ENCODE data around the gene WNK2.
"Not testable (repeated sequence)": the region's sequence is repeated elsewhere in the genome, so short reads cannot be mapped to it uniquely, and the experiment has no call there.

Gene WNK2

DNA sequence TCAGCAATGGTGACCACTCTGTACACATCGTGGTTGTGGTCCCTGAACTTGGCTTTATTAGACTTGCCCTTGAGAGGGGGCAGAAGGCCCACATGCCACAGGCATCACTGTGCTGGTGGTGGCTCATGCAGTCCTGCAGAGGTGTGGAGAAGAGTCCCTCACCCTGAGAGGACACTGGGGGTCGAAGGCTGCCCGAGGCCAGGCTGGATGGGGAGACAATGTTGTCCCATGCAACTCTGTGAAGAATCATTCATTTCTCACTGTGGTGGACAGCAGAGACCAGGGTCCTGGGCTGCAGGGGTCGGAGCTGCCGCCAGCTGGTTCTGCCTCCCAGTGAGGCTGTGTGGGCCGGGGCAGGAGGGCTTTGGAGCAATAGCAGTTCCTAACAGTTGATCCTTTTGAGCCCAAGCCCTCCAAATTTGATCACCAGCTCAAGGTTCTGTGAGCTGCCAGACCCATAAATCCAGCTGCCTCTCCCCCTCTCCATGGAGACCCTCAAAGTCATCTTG lies 139.6 kb downstream of the WNK2 start:
- not testable (repeated sequence) for H3K9ac ChIP-seq (ENCODE audit: low read depth, low read length); H3K9me3 ChIP-seq (ENCODE audit: insufficient read depth, low read depth, low read length); H3K27me3 ChIP-seq (ENCODE audit: insufficient read depth, low read length); H3K27ac ChIP-seq (ENCODE audit: low read depth, low read length); H3K4me1 ChIP-seq (ENCODE audit: insufficient read depth, low read length); H3K4me3 ChIP-seq (ENCODE audit: low read length)
- peaks cover 12% of the 10 kb centered on the region for H3K36me3 ChIP-seq (ENCODE audit: insufficient read depth, low read length)
- 96% methylated on average over 6 of the region's 6 CpGs for WGBS

DNA sequence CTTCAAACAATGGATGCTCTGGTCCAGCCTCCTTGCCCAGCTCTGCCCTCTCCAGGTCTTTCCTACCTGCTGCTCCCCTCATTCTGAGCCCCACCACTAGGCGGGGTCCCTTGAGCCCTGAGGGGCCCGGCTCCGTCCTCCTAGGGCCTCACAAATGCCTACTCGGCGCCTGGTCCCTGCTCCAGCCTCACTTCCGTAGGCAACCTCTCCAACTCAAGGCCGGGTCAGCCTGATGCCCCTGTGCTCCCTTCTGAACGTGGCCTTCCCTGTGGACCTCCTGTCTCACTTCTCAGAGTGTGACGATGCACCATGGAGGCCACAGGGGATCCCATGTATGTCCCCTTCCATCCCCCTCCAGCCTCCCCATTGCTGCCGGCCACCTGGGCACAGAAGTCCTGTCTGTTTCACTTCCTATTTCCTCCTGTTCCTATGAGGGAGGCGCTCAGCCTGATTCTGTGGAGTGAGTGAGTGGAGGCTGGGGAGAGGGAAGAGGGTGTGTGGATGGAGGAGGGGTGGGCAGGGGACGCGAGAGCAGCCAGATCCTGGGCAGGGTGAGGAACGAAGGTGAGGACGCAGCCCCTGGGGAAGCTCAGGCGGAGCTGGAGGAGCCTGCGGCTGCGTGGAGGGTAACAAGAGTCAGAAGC lies 140.4 kb downstream of the WNK2 start:
- 91% methylated on average over 18 of the region's 18 CpGs for whole genome bisulfite sequencing
- no peaks in the 10 kb centered on the region for H3K9me3 ChIP-seq (ENCODE audit: insufficient read depth, low read depth, low read length)
- no peak overlapping the region for H3K9ac ChIP-seq (ENCODE audit: low read depth, low read length)
- peaks cover 13% of the 10 kb centered on the region for H3K36me3 ChIP-seq (ENCODE audit: insufficient read depth, low read length)
- H3K27ac ChIP-seq (ENCODE audit: low read depth, low read length) = no peak overlapping the region
- no peaks in the 10 kb centered on the region for H3K27me3 ChIP-seq (ENCODE audit: insufficient read depth, low read length)
- no peaks in the 10 kb centered on the region for H3K4me1 ChIP-seq (ENCODE audit: insufficient read depth, low read length)
- H3K4me3 ChIP-seq (ENCODE audit: low read length) = no peak overlapping the region

DNA sequence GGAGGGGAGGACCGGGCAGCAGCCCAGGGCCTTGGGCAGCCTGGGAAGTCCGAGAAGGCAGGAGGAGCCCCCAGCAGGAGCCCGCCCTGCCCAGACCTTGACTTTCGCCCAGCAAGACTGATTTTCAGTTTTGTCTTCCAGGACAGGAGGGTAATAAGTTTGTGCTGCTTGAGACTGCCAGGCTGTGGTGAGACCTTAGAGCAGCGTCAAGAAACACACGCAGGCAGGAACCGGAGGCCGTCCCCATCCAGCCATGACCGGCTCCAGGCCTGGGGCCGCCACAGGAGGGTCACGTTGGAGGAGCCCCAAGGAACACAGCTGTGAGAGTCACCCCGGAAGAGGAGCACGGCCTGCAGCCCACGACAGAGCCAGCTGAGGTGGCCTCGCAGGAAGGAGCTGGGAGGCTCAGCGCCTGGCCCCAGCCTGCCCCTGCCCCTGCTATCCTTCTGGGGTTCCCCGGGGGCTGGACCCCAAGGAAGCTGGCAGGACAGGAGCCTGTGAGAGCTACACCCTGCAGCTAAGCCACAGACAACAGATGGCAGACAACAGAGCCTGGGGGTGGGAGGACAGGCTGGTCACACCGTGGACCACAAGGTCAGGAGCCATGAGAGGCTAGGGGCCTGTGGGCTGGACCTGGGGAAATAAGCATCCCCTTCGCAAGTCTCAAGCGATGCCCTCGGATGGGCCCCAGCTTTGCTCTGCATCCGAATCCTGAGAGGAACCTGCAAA lies 141.5 kb downstream of the WNK2 start:
- Histone ChIP-seq H3K9me3 (ENCODE audit: insufficient read depth, low read depth, low read length) (no peaks in the 10 kb centered on the region), H3K27me3 (ENCODE audit: insufficient read depth, low read length) (no peaks in the 10 kb centered on the region), H3K9ac (ENCODE audit: low read depth, low read length) (no peak overlapping the region), H3K4me3 (ENCODE audit: low read length) (no peak overlapping the region), H3K36me3 (ENCODE audit: insufficient read depth, low read length) (peaks cover 23% of the 10 kb centered on the region), H3K4me1 (ENCODE audit: insufficient read depth, low read length) (no peaks in the 10 kb centered on the region), H3K27ac (ENCODE audit: low read depth, low read length) (no peak overlapping the region)
- WGBS = 92% methylated on average over 22 of the region's 22 CpGs

DNA sequence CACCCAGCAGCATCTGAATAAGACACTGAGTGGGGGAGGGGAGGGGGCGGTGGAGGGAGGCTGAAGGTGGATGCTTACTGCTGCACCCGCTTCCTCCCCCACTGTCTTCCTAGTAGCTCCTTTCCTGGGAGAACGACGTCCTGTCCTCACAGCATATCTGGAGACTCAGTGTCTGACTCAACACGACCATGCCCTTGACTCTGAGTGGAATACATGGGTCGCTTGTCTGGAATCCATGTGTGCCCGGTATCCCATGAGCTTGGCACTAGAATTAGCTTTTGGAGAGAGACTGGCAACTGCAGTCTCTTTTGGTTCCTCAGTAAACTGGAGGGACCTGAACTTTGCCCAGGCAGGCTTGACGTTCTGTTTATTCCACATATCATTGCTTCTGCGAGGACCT lies 142.1 kb downstream of the WNK2 start:
- H3K27ac ChIP-seq (ENCODE audit: low read depth, low read length) = no peak overlapping the region
- no peaks in the 10 kb centered on the region for H3K9me3 ChIP-seq (ENCODE audit: insufficient read depth, low read depth, low read length)
- 94% methylated on average over 8 of the region's 9 CpGs for WGBS
- H3K9ac ChIP-seq (ENCODE audit: low read depth, low read length) = no peak overlapping the region
- H3K4me1 ChIP-seq (ENCODE audit: insufficient read depth, low read length) = no peaks in the 10 kb centered on the region
- H3K4me3 ChIP-seq (ENCODE audit: low read length) = no peak overlapping the region
- H3K27me3 ChIP-seq (ENCODE audit: insufficient read depth, low read length) = no peaks in the 10 kb centered on the region
- H3K36me3 ChIP-seq (ENCODE audit: insufficient read depth, low read length) = peaks cover 27% of the 10 kb centered on the region

DNA sequence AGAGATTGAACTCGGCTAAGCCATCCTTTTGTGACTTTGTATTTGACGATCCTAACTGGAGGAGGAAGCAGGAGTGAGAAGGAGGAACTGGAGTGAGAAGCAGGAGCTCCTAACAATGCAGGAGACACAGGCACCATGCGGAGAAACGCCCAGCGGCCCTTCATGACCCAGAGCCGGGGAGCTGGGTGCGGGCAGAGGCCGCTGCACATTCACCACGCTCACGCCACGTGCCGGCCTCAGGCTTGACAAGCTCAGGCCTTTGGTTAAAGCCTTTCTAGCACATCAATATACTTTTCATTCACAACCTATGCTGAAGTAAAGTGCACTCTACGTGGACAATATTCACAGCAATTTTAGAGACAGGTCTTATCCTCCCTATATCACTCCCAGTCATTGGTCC lies 142.7 kb downstream of the WNK2 start:
- WGBS = 95% methylated on average over 13 of the region's 13 CpGs

DNA sequence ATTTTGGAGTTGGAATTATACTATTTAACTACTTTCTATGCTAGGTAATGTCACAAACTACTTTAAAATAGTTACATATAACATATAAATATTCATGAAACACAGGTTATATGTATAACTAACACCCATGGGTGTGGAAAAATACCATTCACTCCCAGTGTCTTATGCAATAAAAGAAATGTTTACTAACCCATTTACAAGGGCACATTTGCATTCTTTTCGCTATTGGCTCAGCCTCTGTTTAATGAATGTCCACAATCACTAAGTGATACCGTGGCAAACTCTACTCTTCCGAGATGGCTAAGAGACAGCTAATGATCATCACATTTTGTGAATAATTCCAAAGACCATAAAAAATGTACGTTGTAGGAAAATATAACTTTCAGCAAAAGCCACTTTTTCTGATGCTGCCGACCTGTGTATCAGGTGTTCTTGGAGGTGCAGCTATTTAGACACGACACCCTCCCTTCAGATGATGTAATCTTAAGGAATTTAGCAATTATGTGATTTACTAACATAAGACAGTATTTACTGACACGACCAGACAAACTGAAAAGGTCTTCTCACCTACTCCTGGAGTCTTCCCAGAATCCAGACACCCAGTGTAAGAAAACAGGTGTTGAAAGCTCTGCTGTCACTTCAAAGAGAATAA lies 145.8 kb downstream of the WNK2 start:
- Histone ChIP-seq H3K9me3 (ENCODE audit: insufficient read depth, low read depth, low read length) (no peaks in the 10 kb centered on the region), H3K4me3 (ENCODE audit: low read length) (no peak overlapping the region), H3K27me3 (ENCODE audit: insufficient read depth, low read length) (no peaks in the 10 kb centered on the region), H3K9ac (ENCODE audit: low read depth, low read length) (no peak overlapping the region), H3K27ac (ENCODE audit: low read depth, low read length) (no peak overlapping the region), H3K36me3 (ENCODE audit: insufficient read depth, low read length) (peaks cover 53% of the 10 kb centered on the region), H3K4me1 (ENCODE audit: insufficient read depth, low read length) (no peaks in the 10 kb centered on the region)
- WGBS = 98% methylated on average over 6 of the region's 7 CpGs

More for the DNA sequence above, 142.7 kb downstream of the WNK2 start:
- Histone ChIP-seq H3K4me3 (ENCODE audit: low read length) (no peak overlapping the region), H3K9me3 (ENCODE audit: insufficient read depth, low read depth, low read length) (no peaks in the 10 kb centered on the region), H3K9ac (ENCODE audit: low read depth, low read length) (no peak overlapping the region), H3K27ac (ENCODE audit: low read depth, low read length) (no peak overlapping the region), H3K4me1 (ENCODE audit: insufficient read depth, low read length) (no peaks in the 10 kb centered on the region), H3K36me3 (ENCODE audit: insufficient read depth, low read length) (peaks cover 33% of the 10 kb centered on the region), H3K27me3 (ENCODE audit: insufficient read depth, low read length) (no peaks in the 10 kb centered on the region)

DNA sequence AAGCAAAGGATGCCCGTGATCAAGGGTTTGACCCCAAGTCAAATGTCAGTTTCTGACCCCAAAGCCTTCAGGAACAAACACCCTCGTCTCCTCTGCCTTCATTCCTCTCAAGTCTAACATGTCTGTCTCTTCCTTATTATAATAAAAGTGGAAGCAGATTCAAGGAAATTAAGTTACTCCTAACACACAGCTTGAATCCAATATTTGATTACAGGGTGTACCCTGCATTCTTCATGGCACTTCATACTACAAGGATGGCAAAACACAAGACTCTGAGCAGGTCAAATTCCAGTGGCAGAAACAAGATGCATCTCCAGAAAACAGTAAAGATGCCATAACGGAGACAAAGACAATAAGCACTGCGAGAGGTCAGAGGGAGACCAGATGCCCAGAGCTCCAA lies 148.4 kb downstream of the WNK2 start:
- 95% methylated on average over 4 of the region's 4 CpGs for WGBS
- no peak overlapping the region for H3K4me3 ChIP-seq (ENCODE audit: low read length)

DNA sequence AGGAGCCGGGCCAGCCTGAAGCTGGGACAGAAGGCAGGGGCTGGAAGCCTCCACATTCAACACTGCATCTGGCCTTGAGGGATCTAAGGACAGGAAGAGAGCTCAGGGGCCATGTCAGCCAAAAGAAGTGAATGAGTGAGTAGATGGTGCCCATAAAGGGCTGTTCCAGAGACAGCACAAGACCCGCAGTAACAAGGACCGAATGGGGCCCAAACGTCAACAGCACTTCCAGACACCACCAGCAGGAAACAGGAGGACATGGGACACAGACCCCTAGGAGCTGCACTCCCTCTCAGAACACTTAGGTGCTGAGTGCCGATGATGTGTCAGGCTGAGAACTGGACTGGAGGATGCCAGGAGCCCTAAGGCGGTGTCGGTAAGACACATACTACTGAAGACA lies 152.8 kb downstream of the WNK2 start:
- 89% methylated on average over 7 of the region's 7 CpGs for WGBS
- no peak overlapping the region for H3K9ac ChIP-seq (ENCODE audit: low read depth, low read length)
- H3K4me3 ChIP-seq (ENCODE audit: low read length) = no peak overlapping the region
- H3K4me1 ChIP-seq (ENCODE audit: insufficient read depth, low read length) = no peaks in the 10 kb centered on the region; the same call in 1 of the 2 replicates
- H3K27me3 ChIP-seq (ENCODE audit: insufficient read depth, low read length) = no peaks in the 10 kb centered on the region
- H3K36me3 ChIP-seq (ENCODE audit: insufficient read depth, low read length) = peaks cover 36% of the 10 kb centered on the region
- peaks cover 26% of the 10 kb centered on the region for H3K9me3 ChIP-seq (ENCODE audit: insufficient read depth, low read depth, low read length)
- no peak overlapping the region for H3K27ac ChIP-seq (ENCODE audit: low read depth, low read length)

More for the DNA sequence above, 148.4 kb downstream of the WNK2 start:
- H3K36me3 ChIP-seq (ENCODE audit: insufficient read depth, low read length) = peaks cover 41% of the 10 kb centered on the region
- no peaks in the 10 kb centered on the region for H3K27me3 ChIP-seq (ENCODE audit: insufficient read depth, low read length)
- no peaks in the 10 kb centered on the region for H3K4me1 ChIP-seq (ENCODE audit: insufficient read depth, low read length)
- H3K9ac ChIP-seq (ENCODE audit: low read depth, low read length) = no peak overlapping the region
- no peak overlapping the region for H3K27ac ChIP-seq (ENCODE audit: low read depth, low read length)
- H3K9me3 ChIP-seq (ENCODE audit: insufficient read depth, low read depth, low read length) = no peaks in the 10 kb centered on the region

DNA sequence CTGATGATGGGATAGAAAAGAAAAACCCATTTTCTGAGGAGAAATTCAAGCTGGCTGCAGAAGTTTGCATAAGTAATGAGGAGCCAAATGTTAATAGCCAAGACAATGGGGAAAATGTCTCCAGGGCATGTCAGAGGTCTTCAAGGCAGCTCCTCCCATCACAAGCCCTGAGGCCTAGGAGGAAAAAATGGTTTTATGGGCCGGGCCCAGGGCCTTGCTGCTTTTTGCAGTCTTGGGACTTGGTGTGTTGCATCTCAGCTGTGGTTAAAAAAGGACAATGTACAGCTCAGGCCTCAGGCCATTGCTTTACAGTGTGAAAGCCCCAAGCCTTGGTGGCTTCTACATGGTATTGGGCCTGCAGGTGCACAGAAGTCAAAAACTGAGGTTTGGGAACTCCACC lies 154.3 kb downstream of the WNK2 start:
- not testable (repeated sequence) for H3K4me3 ChIP-seq (ENCODE audit: low read length); H3K9ac ChIP-seq (ENCODE audit: low read depth, low read length); H3K4me1 ChIP-seq (ENCODE audit: insufficient read depth, low read length); H3K27me3 ChIP-seq (ENCODE audit: insufficient read depth, low read length); H3K27ac ChIP-seq (ENCODE audit: low read depth, low read length)
- Histone ChIP-seq H3K9me3 (ENCODE audit: insufficient read depth, low read depth, low read length) (peaks cover 26% of the 10 kb centered on the region), H3K36me3 (ENCODE audit: insufficient read depth, low read length) (peaks cover 22% of the 10 kb centered on the region)
- 94% methylated on average over 1 of the region's 1 CpG for WGBS

DNA sequence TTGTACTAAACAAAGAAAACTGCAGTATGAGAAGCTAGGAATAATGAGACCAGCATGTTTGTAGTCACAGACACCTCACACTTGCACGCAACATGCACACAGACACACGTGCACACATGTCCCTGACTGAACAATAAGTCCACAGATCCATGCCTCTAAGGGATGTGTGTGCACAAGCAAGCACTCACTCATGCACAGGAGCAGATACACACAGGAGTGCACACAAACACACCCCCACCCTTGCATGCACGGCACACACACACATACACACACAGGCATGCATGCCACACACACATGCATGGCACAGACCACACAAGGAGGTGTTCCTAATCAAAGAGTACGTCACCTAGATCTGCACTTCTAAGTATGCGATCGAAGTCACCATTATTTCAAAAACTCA lies 156.2 kb downstream of the WNK2 start:
- Histone ChIP-seq H3K36me3 (ENCODE audit: insufficient read depth, low read length) (peaks cover 15% of the 10 kb centered on the region; the same call in 1 of the 2 replicates), H3K9me3 (ENCODE audit: insufficient read depth, low read depth, low read length) (peaks cover 26% of the 10 kb centered on the region), H3K9ac (ENCODE audit: low read depth, low read length) (no peak overlapping the region), H3K4me1 (ENCODE audit: insufficient read depth, low read length) (peaks cover 11% of the 10 kb centered on the region; the same call in 1 of the 2 replicates), H3K27me3 (ENCODE audit: insufficient read depth, low read length) (no peaks in the 10 kb centered on the region), H3K27ac (ENCODE audit: low read depth, low read length) (no peak overlapping the region), H3K4me3 (ENCODE audit: low read length) (no peak overlapping the region)
- WGBS = 94% methylated on average over 6 of the region's 6 CpGs

DNA sequence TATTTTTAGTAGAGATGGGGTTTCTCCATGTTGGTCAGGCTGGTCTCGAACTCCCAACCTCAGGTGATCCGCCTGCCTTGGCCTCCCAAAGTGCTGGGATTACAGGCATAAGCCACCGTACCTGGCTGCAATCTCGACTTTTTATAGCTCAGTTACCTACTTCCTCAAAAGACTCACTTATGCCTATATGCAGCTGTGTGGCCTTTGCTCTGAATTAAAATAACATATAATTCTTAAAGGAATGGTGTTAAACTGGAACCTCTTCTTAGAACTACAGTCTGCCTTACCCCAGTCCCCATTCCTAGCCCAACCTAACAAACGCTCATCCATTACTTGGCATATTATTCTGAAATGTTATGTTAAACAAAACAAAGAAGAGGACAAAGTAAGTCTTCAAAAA lies 157.9 kb downstream of the WNK2 start:
- not testable (repeated sequence) for H3K4me3 ChIP-seq (ENCODE audit: low read length)
- WGBS = 95% methylated on average over 4 of the region's 5 CpGs

More for the DNA sequence above, 157.9 kb downstream of the WNK2 start:
- H3K27ac ChIP-seq (ENCODE audit: low read depth, low read length); H3K9ac ChIP-seq (ENCODE audit: low read depth, low read length): not testable (repeated sequence)
- H3K9me3 ChIP-seq (ENCODE audit: insufficient read depth, low read depth, low read length) = peaks cover 26% of the 10 kb centered on the region
- peaks cover 13% of the 10 kb centered on the region; the same call in 1 of the 2 replicates for H3K27me3 ChIP-seq (ENCODE audit: insufficient read depth, low read length)
- peaks cover 22% of the 10 kb centered on the region; the same call in 1 of the 2 replicates for H3K4me1 ChIP-seq (ENCODE audit: insufficient read depth, low read length)
- H3K36me3 ChIP-seq (ENCODE audit: insufficient read depth, low read length) = peaks cover 15% of the 10 kb centered on the region; the same call in 1 of the 2 replicates

All from HUES64 (cell line).